Colonic mucosa (tissue), 4 donors: ENCODE data around the gene NTSR1. TPM values are rescaled to one million over a fixed set of nuclear protein-coding genes. Genes with fewer than 3 reads are reported as not detected.

Experiments
- DNase-seq: peaks from one replicate; pipeline ENCODE4 v3.0.0-alpha.2; 2020
- H3K27ac ChIP-seq: fragments of 200-600 bp; one replicate; pipeline ENCODE4 v1.8.0; 2021
- H3K27me3 ChIP-seq: fragments of 200-600 bp; one replicate; pipeline ENCODE4 v1.8.0; 2021
- H3K36me3 ChIP-seq: fragments of 200-600 bp; one replicate; pipeline ENCODE4 v1.8.0; 2021
- H3K4me1 ChIP-seq: fragments of 200-600 bp; one replicate; pipeline ENCODE4 v1.8.0; 2021; ENCODE audit warnings: mild to moderate bottlenecking
- H3K4me3 ChIP-seq: fragments of 200-600 bp; one replicate; pipeline ENCODE4 v1.8.0; 2021
- H3K9ac ChIP-seq, 2 donors: one replicate each; pipeline ENCODE4 v1.7.0; 2013; ENCODE audit warnings: control low read depth in 2 of 2, low read depth in 2 of 2, low read length in 2 of 2
- H3K9me3 ChIP-seq: fragments of 200-600 bp; one replicate; pipeline ENCODE4 v1.8.0; 2021
- intact Hi-C: fragments of 100-400 bp; cut with DNase I; formaldehyde crosslinking; loops from one replicate; pipeline ENCODE4 v1.14.1; 2022
- total RNA-seq, 2 donors: library from RNA; stranded (reverse); fragmentation: NEBNext Ultra II Directional in 1 of 2; extraction: Animal tissue kit (Norgen Biotek cat#: 25700) in 1 of 2; gene quantifications; one replicate each; pipeline ENCODE4 v1.2.1, GENCODE V29; 2021
- TF ChIP-seq, protein P1 (sequence below): fragments of 200-600 bp; IDR thresholded peaks from one replicate; pipeline ENCODE4 v1.8.0; 2022; ENCODE audit warnings: antibody characterized with exemption, mild to moderate bottlenecking
- donor health status: healthy.
- donor health status: DM: no; HTN: no; CAD: no.
- donor health status: DM: no; HTN: no; CAD: no.

NTSR1 gene
- total RNA-seq, 2 donors from 2014 or later, result 0.05 to 2.9 TPM

DNA sequence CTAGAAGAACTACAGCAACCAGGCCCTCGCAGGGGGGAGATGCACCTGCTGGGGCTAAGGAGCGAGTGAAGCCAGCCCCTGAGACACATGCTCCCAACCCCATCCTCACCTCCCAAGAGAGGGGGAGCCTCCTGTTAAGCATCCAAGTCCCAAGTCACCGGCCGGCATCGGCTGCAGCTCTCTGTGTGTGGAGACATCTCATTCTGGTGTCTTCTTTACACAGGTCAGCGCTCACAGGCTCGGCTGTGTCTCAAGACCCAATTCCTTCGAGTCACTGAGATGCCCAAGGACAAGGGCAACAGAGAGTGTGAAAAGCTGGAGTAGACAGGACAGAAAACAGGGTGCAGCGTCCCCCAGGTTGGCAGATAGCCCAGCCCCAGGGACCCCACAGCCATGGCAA lies 66.6 kb downstream of the NTSR1 start:
- Histone ChIP-seq H3K9me3 (no peaks in the 10 kb centered on the region), H3K27ac (no peak overlapping the region), H3K4me3 (no peak overlapping the region), H3K36me3 (no peaks in the 10 kb centered on the region), H3K9ac (no peak overlapping the region), H3K4me1 (no peaks in the 10 kb centered on the region), H3K27me3 (no peaks in the 10 kb centered on the region)
- TF ChIP-seq, protein P1, sequence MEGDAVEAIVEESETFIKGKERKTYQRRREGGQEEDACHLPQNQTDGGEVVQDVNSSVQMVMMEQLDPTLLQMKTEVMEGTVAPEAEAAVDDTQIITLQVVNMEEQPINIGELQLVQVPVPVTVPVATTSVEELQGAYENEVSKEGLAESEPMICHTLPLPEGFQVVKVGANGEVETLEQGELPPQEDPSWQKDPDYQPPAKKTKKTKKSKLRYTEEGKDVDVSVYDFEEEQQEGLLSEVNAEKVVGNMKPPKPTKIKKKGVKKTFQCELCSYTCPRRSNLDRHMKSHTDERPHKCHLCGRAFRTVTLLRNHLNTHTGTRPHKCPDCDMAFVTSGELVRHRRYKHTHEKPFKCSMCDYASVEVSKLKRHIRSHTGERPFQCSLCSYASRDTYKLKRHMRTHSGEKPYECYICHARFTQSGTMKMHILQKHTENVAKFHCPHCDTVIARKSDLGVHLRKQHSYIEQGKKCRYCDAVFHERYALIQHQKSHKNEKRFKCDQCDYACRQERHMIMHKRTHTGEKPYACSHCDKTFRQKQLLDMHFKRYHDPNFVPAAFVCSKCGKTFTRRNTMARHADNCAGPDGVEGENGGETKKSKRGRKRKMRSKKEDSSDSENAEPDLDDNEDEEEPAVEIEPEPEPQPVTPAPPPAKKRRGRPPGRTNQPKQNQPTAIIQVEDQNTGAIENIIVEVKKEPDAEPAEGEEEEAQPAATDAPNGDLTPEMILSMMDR, result no peak
- intact Hi-C loops, result no loop called here
- DNase-seq, result no peak

DNA sequence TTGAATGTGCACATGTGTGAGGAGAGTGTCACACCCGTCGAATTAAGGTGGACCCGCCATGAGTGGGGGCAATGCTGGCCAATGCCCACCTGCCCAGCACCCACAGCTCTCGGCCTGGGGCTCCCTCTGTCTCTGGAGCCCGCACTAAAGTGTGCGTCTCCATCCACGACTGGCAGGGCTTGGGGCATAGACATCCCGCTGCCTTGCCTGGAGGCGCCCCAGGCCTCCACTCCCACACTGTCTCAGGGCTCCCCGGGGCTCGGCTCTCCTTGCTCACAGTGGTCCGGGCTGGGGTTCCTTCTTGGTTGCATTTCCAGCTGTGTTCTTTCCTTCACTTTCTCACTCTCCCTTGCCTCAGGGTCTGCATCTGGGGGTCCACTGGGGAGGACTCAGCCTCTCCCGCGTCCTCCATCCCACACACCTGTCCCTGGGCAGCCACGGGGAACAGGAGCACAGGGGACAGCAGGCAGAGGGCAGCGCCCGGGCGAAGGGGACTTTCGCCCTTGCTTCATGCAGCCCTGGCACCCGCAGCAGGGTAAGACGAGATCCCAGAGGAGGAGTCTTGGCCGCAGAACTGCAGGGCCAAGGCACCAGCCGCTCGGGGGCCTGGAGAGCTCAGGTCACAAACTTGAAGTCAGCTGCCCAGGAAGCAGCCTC lies 67.5 kb downstream of the NTSR1 start:
- intact Hi-C loops, result no loop called here
- H3K27me3 ChIP-seq, result no peaks in the 10 kb centered on the region
- no peak overlapping the region for H3K4me3 ChIP-seq
- no peak overlapping the region for H3K27ac ChIP-seq
- TF ChIP-seq, protein P1, result no peak
- no peaks in the 10 kb centered on the region for H3K4me1 ChIP-seq
- no peak for DNase-seq
- no peak overlapping the region for H3K9ac ChIP-seq
- no peaks in the 10 kb centered on the region for H3K36me3 ChIP-seq
- H3K9me3 ChIP-seq, result no peaks in the 10 kb centered on the region

DNA sequence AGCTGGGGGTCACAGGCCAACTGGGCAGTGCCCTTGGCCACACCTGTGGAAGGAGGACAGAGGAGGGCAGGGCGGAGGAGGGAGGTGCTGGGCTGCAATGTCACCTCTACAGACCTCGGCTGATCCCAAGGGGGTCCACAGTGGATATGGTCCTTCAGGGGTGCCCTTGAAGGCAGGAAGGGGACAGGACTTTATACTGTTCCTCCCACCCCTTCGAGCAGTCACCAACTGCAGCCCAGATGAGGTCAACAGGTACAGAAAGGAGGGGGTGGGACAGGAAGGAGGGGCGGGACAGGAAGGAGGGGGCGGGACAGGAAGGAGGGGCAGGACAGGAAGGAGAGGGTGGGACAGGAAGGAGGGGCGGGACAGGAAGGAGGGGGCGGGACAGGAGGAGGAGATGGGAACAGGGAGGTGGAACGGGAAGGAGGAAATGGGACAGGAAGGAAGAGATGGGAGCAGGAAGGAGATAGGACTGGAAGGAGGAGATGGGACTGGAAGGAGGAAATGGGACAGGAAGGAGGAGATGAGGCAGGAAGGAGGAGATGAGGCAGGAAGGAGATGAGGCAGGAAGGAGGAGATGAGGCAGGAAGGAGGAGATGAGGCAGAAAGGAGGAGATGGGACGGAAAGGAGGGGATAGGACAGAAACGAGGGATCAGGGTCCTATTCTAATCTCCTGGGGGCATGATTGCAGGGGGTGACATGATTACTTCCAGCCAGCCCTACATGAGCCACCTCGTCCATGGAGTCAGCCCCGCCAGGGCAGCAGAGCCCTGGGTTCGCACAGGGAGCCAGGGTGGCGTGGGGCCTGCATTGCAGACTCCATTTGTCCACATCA lies 68.3 kb downstream of the NTSR1 start:
- H3K27ac ChIP-seq, result no peak overlapping the region
- H3K27me3 ChIP-seq, result no peaks in the 10 kb centered on the region
- H3K9me3 ChIP-seq, result no peaks in the 10 kb centered on the region
- no peak overlapping the region for H3K9ac ChIP-seq
- intact Hi-C loops, result no loop called here
- TF ChIP-seq, protein P1, result no peak
- DNase-seq, result peak; percentile 58
- no peaks in the 10 kb centered on the region for H3K4me1 ChIP-seq
- H3K4me3 ChIP-seq, result no peak overlapping the region
- H3K36me3 ChIP-seq, result no peaks in the 10 kb centered on the region

DNA sequence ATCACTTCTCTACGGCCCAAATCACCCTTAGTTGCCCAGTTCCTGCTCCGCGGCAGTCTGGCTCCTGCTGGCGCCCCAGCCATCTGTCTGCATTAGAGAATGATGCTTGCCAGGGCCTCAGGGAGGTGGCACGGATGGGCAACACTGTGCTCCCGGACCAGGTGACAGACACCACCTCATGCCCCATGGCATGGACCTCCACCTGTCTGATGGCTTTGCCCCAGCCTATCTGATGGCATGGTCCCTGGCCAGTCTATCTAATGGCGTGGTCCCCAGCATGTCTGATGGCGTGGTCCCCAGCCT lies 68.8 kb downstream of the NTSR1 start:
- Histone ChIP-seq H3K9me3 (no peaks in the 10 kb centered on the region), H3K27ac (no peak overlapping the region), H3K27me3 (no peaks in the 10 kb centered on the region), H3K9ac (no peak overlapping the region), H3K4me1 (no peaks in the 10 kb centered on the region), H3K36me3 (no peaks in the 10 kb centered on the region), H3K4me3 (no peak overlapping the region)
- intact Hi-C loops, result no loop called here
- DNase-seq, result no peak
- TF ChIP-seq, protein P1, result no peak

GRCh38 chr20:62778058-62778457 lies 69.4 kb downstream of the NTSR1 start:
- TF ChIP-seq, protein P1, result no peak
- H3K27ac ChIP-seq, result no peak overlapping the region
- no peak for DNase-seq
- H3K36me3 ChIP-seq, result no peaks in the 10 kb centered on the region
- no peaks in the 10 kb centered on the region for H3K4me1 ChIP-seq
- intact Hi-C loops, result no loop called here
- no peak overlapping the region for H3K4me3 ChIP-seq
- H3K27me3 ChIP-seq, result no peaks in the 10 kb centered on the region
- no peaks in the 10 kb centered on the region for H3K9me3 ChIP-seq
- no peak overlapping the region for H3K9ac ChIP-seq
